Keratinocyte (primary cell): ENCODE data around the gene PTPN13.

Experiments used
- CTCF ChIP-seq, 3 experiments: IDR thresholded peaks in 1 of 3; conservative IDR thresholded peaks in 1 of 3; optimal IDR thresholded peaks in 1 of 3; 2 replicates in 2 of 3; 3 replicates in 1 of 3; pipeline versions ENCODE3 to v1.5.1; 2011; ENCODE audit warnings: low read length in 3 of 3, mild to moderate bottlenecking in 3 of 3, moderate library complexity in 2 of 3, control low read depth in 1 of 3, inconsistent platforms in 1 of 3; ENCODE audit not compliant: insufficient read depth in 2 of 3; ENCODE audit errors: extremely low read depth in 1 of 3
- EZH2 ChIP-seq: IDR thresholded peaks from one replicate; pipeline ENCODE4 v1.6.1; 2012; ENCODE audit warnings: inconsistent platforms, mild to moderate bottlenecking, low read length, moderate library complexity

- TF ChIP-seq CTCF (optimal IDR thresholded peaks at IDR 0.05 in 1 of 3, IDR thresholded peaks at IDR 0.05 in 1 of 3, conservative IDR thresholded peaks at IDR 0.05 in 1 of 3; ENCODE audit: extremely low read depth in 1 of 3, insufficient read depth in 2 of 3, low read length in 3 of 3), result no peak
- TF ChIP-seq EZH2, result no peak
These were observed 46.4 kb downstream of the PTPN13 start for GRCh38 chr4:86640469-86640868.
